Left ventricle myocardium inferior (tissue), 1 donor: ENCODE measurements around the gene OPN1LW. TPM values are rescaled to one million over a fixed set of nuclear protein-coding genes. Genes with fewer than 3 reads are reported as not detected.
"Not testable (repeated sequence)": the region's sequence is repeated elsewhere in the genome, so short reads cannot be mapped to it uniquely, and the experiment has no call there.

ENCODE experiments used
- DNase-seq: peaks from one replicate; pipeline ENCODE4 v3.0.0-alpha.2; 2020
- H3K27ac ChIP-seq: fragments of 200-600 bp; replicated peaks from 2 replicates; pipeline ENCODE4 v1.8.0; 2021
- H3K27me3 ChIP-seq: fragments of 200-600 bp; 2 replicates; pipeline ENCODE4 v1.8.0; 2021; ENCODE audit warnings: low read depth
- H3K36me3 ChIP-seq: fragments of 200-600 bp; 2 replicates; pipeline ENCODE4 v1.8.0; 2021
- H3K4me1 ChIP-seq: fragments of 200-600 bp; 2 replicates; pipeline ENCODE4 v1.8.0; 2021
- H3K4me3 ChIP-seq: fragments of 200-600 bp; 2 replicates; pipeline ENCODE4 v1.8.0; 2021; ENCODE audit warnings: mild to moderate bottlenecking, moderate library complexity
- H3K9me3 ChIP-seq: fragments of 200-600 bp; replicated peaks from 2 replicates; pipeline ENCODE4 v1.8.0; 2021
- CTCF ChIP-seq: fragments of 200-600 bp; IDR thresholded peaks from 2 replicates; pipeline ENCODE4 v1.8.0; 2021; ENCODE audit warnings: antibody characterized with exemption, mild to moderate bottlenecking, borderline replicate concordance
- intact Hi-C: fragments of 100-400 bp; cut with micrococcal nuclease; formaldehyde crosslinking; loops from one replicate; pipeline ENCODE4 v1.11.0; 2022
- total RNA-seq: library from RNA; stranded (reverse); fragmentation: NEBNext Ultra II Directional; extraction: Animal tissue kit (Norgen Biotek cat#: 25700); gene quantifications from one replicate; pipeline ENCODE4 v1.2.1, GENCODE V29; 2021
- donor health status: DM: no; HTN: yes; CAD: no; lungs with severe emphysema.

Gene OPN1LW
- total RNA-seq, 1 donor from 2014 or later, result not detected

GRCh38 chrX:154142386-154142785 lies 1.7 kb upstream of the OPN1LW start:
- no peak for DNase-seq
- Histone ChIP-seq H3K27me3 (no peaks in the 10 kb centered on the region), H3K36me3 (no peaks in the 10 kb centered on the region), H3K9me3 (no peaks in the 10 kb centered on the region), H3K4me1 (no peaks in the 10 kb centered on the region), H3K4me3 (no peak overlapping the region), H3K27ac (no peak overlapping the region)
- intact Hi-C loops, result no loop called here
- TF ChIP-seq CTCF, result no peak

- no peaks in the 10 kb centered on the region for H3K4me1 ChIP-seq
- intact Hi-C loops, result no loop called here
- no peak for TF ChIP-seq CTCF
- H3K9me3 ChIP-seq, result no peaks in the 10 kb centered on the region
- H3K36me3 ChIP-seq, result no peaks in the 10 kb centered on the region
- DNase-seq, result no peak
- no peak overlapping the region for H3K4me3 ChIP-seq
- H3K27me3 ChIP-seq, result no peaks in the 10 kb centered on the region
- H3K27ac ChIP-seq, result no peak overlapping the region
Observed at GRCh38 chrX:154142950-154143745, 895 bp upstream of the OPN1LW start.

GRCh38 chrX:154151030-154151429 lies 7.0 kb downstream of the OPN1LW start:
- H3K4me3 ChIP-seq, H3K4me1 ChIP-seq, H3K36me3 ChIP-seq, H3K27me3 ChIP-seq, intact Hi-C loops, DNase-seq, H3K9me3 ChIP-seq, H3K27ac ChIP-seq: not testable (repeated sequence)

- H3K4me1 ChIP-seq, H3K27ac ChIP-seq, intact Hi-C loops, H3K27me3 ChIP-seq, DNase-seq, H3K9me3 ChIP-seq, H3K36me3 ChIP-seq, H3K4me3 ChIP-seq: not testable (repeated sequence)
Observed at GRCh38 chrX:154156221-154156620, 12.2 kb downstream of the OPN1LW start.

- H3K36me3 ChIP-seq, intact Hi-C loops, H3K4me1 ChIP-seq, H3K9me3 ChIP-seq, H3K27me3 ChIP-seq, H3K27ac ChIP-seq, DNase-seq, H3K4me3 ChIP-seq: not testable (repeated sequence)
Observed at GRCh38 chrX:154157207-154157606, 13.2 kb downstream of the OPN1LW start.

GRCh38 chrX:154159345-154159744 lies 15.3 kb downstream of the OPN1LW start:
- intact Hi-C loops, DNase-seq, H3K36me3 ChIP-seq, H3K27me3 ChIP-seq, H3K4me1 ChIP-seq, H3K4me3 ChIP-seq, H3K9me3 ChIP-seq, H3K27ac ChIP-seq: not testable (repeated sequence)

- intact Hi-C loops, H3K4me1 ChIP-seq, H3K27me3 ChIP-seq, H3K36me3 ChIP-seq, H3K4me3 ChIP-seq, H3K27ac ChIP-seq, H3K9me3 ChIP-seq, DNase-seq: not testable (repeated sequence)
Observed at GRCh38 chrX:154164902-154165301, 20.9 kb downstream of the OPN1LW start.

- H3K27ac ChIP-seq, H3K9me3 ChIP-seq, intact Hi-C loops, H3K36me3 ChIP-seq, DNase-seq, H3K4me1 ChIP-seq, H3K27me3 ChIP-seq, H3K4me3 ChIP-seq: not testable (repeated sequence)
Observed at GRCh38 chrX:154168384-154168783, 24.3 kb downstream of the OPN1LW start.

GRCh38 chrX:154172535-154172943 lies 28.5 kb downstream of the OPN1LW start:
- not testable (repeated sequence) for H3K36me3 ChIP-seq, H3K9me3 ChIP-seq

GRCh38 chrX:154174356-154174755 lies 30.3 kb downstream of the OPN1LW start:
- DNase-seq, H3K36me3 ChIP-seq, H3K27ac ChIP-seq, H3K9me3 ChIP-seq, H3K27me3 ChIP-seq, H3K4me1 ChIP-seq, intact Hi-C loops, H3K4me3 ChIP-seq: not testable (repeated sequence)

More at GRCh38 chrX:154172535-154172943, 28.5 kb downstream of the OPN1LW start:
- H3K4me1 ChIP-seq, DNase-seq, H3K4me3 ChIP-seq, H3K27ac ChIP-seq, intact Hi-C loops, H3K27me3 ChIP-seq: not testable (repeated sequence)

- H3K4me1 ChIP-seq, intact Hi-C loops, H3K36me3 ChIP-seq, H3K27ac ChIP-seq, H3K9me3 ChIP-seq, H3K4me3 ChIP-seq, DNase-seq, H3K27me3 ChIP-seq: not testable (repeated sequence)
Observed at GRCh38 chrX:154182296-154182695, 38.3 kb downstream of the OPN1LW start, which contains the start of gene OPN1MW. TSS of gene OPN1MW (plus strand) at chrX:154182596. CDS start at chrX:154182678, 82 bp downstream.

- DNase-seq, H3K36me3 ChIP-seq, intact Hi-C loops, H3K9me3 ChIP-seq, H3K4me3 ChIP-seq, H3K4me1 ChIP-seq, H3K27me3 ChIP-seq, H3K27ac ChIP-seq: not testable (repeated sequence)
Observed at GRCh38 chrX:154183794-154184193, 39.8 kb downstream of the OPN1LW start.
